ENCODE results near the gene NSUN5. TPM values are rescaled to one million over a fixed set of nuclear protein-coding genes. Genes with fewer than 3 reads are reported as not detected.

The NSUN5 gene
- 14.6 and 25.4 TPM in 2 replicates for total RNA-seq

DNA sequence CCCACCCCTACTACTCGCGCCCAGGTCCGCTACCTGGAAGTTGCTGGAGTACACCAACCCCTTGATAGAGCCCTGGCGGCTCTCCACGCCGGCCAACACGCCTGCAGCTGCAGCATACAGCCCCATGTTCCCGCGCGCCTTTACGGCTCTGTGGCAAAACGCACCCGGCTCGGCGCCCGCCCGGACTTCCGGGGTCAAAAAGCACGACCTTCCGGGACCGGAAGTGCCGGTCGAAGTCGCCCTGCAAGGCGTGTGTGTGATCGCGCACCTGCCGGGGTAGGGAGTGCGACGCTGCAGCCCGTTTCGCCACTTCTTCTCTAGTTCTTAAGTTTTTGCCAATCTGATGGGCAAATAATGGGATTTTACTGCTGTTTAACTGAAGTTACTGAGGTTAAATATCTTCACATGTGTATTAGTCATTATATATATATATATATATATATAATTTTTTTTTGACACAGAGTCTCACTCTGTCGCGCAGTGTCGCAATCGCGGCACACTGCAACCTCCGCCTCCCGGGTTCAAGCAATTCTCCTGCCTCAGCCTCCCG, at the start of gene NSUN5:
TSS of gene NSUN5 (minus strand) at position 162 of the 550 bp plus-strand sequence. CDS start at position 126, 36 bp downstream.

DNA sequence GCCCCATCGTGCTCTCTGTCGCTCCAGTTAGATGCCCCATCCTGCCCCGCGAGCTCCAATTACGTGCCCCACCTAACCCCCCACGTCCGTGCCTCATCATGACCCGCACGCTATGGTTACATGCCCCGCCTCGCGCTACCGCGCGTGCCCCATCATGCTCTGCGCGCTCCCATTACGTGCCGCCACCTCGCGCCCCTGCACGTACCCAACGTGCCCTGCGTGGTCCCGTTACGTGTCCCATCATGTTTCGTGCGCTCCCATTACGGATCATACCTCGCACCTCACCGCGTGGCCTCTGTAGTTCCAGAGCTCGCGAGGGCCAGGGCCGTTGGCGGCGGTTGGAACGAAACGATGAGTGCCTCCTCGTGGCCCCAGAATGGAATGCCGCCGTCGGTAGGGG, 19.3 kb upstream of the NSUN5 start, which contains the start of the genes FKBP6 and TRIM50:
TSS of gene FKBP6 (plus strand) at position 240 of the 400 bp plus-strand sequence. CDS start 268 bp downstream, outside the sequence.
TSS of gene TRIM50 (minus strand) at position 161 of the 400 bp plus-strand sequence. CDS start 3,295 bp downstream, outside the sequence.

Other genes starting within 250 kb of the NSUN5 start
- not detected in 2 replicates for gene SPDYE9, start 222.8 kb downstream of the NSUN5 start, total RNA-seq
- not detected in 2 replicates for gene TRIM50, start 19.3 kb upstream of the NSUN5 start, total RNA-seq
- not detected in 2 replicates for gene FKBP6, start 19.3 kb upstream of the NSUN5 start, total RNA-seq
- gene FZD9, start 125.0 kb upstream of the NSUN5 start, total RNA-seq, result 1.1 and 1.6 TPM in 2 replicates
- 43.5 and 58.8 TPM in 2 replicates for gene BAZ1B, start 213.5 kb upstream of the NSUN5 start, total RNA-seq
- 20.1 and 24.0 TPM in 2 replicates for gene BCL7B, start 248.9 kb upstream of the NSUN5 start, total RNA-seq

Measured in epithelial cell of umbilical artery (primary cell).